ENCODE data around the gene CES4A.
A peak's percentile ranks its signal among the peaks of the same experiment; 100 is the strongest.
"Not testable (repeated sequence)": the region's sequence is repeated elsewhere in the genome, so short reads cannot be mapped to it uniquely, and the experiment has no call there.

CES4A gene

GRCh38 chr16:66993558-66993957 is 5.2 kb downstream of the CES4A start:
- not testable (repeated sequence) for DNase-seq

- DNase-seq, result no peak
These were observed 8.1 kb downstream of the CES4A start for GRCh38 chr16:66996324-66996982.

GRCh38 chr16:66996983-66997358 is 8.6 kb downstream of the CES4A start:
- no peak for DNase-seq

- peak in 1 of 2 experiments; percentile 63 for DNase-seq
These were observed 12.3 kb downstream of the CES4A start for GRCh38 chr16:67000384-67001351.

- DNase-seq, result no peak
These were observed 13.3 kb downstream of the CES4A start for GRCh38 chr16:67001726-67002125.

- no peak for DNase-seq
These were observed 18.7 kb downstream of the CES4A start for GRCh38 chr16:67006930-67007658.

- no peak for DNase-seq
These were observed 20.8 kb downstream of the CES4A start for GRCh38 chr16:67009158-67009557.

- no peak for DNase-seq
These were observed 22.9 kb downstream of the CES4A start for GRCh38 chr16:67011274-67011673.

- no peak for DNase-seq
These were observed 24.9 kb downstream of the CES4A start for GRCh38 chr16:67013233-67013822.

GRCh38 chr16:67013823-67014633 is 25.6 kb downstream of the CES4A start:
- DNase-seq, result no peak

GRCh38 chr16:67014634-67015312 is 26.4 kb downstream of the CES4A start:
- DNase-seq, result no peak

GRCh38 chr16:67015313-67015731 is 26.9 kb downstream of the CES4A start:
- DNase-seq, result no peak

- DNase-seq, result no peak
These were observed 27.8 kb downstream of the CES4A start for GRCh38 chr16:67016143-67016542.

GRCh38 chr16:67016681-67017420 is 28.5 kb downstream of the CES4A start:
- no peak for DNase-seq

- DNase-seq, result no peak
These were observed 29.0 kb downstream of the CES4A start for GRCh38 chr16:67017421-67017750.

GRCh38 chr16:67017810-67018488 is 29.6 kb downstream of the CES4A start:
- no peak for DNase-seq

GRCh38 chr16:67019171-67019570 is 30.8 kb downstream of the CES4A start:
- no peak for DNase-seq

- no peak for DNase-seq
These were observed 32.9 kb downstream of the CES4A start for GRCh38 chr16:67021321-67021720.

GRCh38 chr16:67022531-67023214 is 34.3 kb downstream of the CES4A start:
- DNase-seq, result no peak

- no peak for DNase-seq
These were observed 35.3 kb downstream of the CES4A start for GRCh38 chr16:67023689-67024088.

Measured in cerebellar nuclear complex (tissue), 1 donor.